CD8-positive, alpha-beta memory T cell (primary cell): Measurements from ENCODE around the gene METTL8. TPM values are rescaled to one million over a fixed set of nuclear protein-coding genes. Genes with fewer than 3 reads are reported as not detected.

ENCODE experiments used
- CTCF ChIA-PET: fragments of 350-600 bp; sonication (Branson Sonifier 250); formaldehyde crosslinking; loops from one replicate; lab custom pipeline; 2021; ENCODE audit warnings: antibody characterized with exemption; lab: Charles Lee
- POLR2A ChIA-PET: fragments of 350-600 bp; sonication (Branson Sonifier 250); formaldehyde crosslinking; loops from one replicate; lab custom pipeline; 2021; ENCODE audit warnings: antibody characterized with exemption; lab: Charles Lee
- DNase-seq, 5 donors: peaks; one replicate each; pipeline versions ENCODE4 v3.0.0 to v3.0.0-alpha.2; 2020 to 2022; ENCODE audit warnings: mixed read lengths in 1 of 5
- H3K27ac ChIP-seq: one replicate; pipeline ENCODE4 v1.7.0; 2013; ENCODE audit warnings: low read depth, mild to moderate bottlenecking, low read length, moderate library complexity
- H3K27me3 ChIP-seq: 2 replicates; pipeline ENCODE4 v1.7.0; 2013; ENCODE audit warnings: low read length, mild to moderate bottlenecking; ENCODE audit not compliant: insufficient read depth, poor library complexity, severe bottlenecking
- H3K36me3 ChIP-seq: 2 replicates; pipeline ENCODE4 v1.7.0; 2013; ENCODE audit warnings: mild to moderate bottlenecking, low read length, moderate library complexity; ENCODE audit not compliant: insufficient read depth
- H3K4me1 ChIP-seq: 2 replicates; pipeline ENCODE4 v1.7.0; 2013; ENCODE audit warnings: mild to moderate bottlenecking, low read length, moderate library complexity; ENCODE audit not compliant: insufficient read depth
- H3K4me3 ChIP-seq: 2 replicates; pipeline ENCODE4 v1.7.0; 2013; ENCODE audit warnings: mild to moderate bottlenecking, low read length
- H3K9me3 ChIP-seq: 2 replicates; pipeline ENCODE4 v1.7.0; 2013; ENCODE audit warnings: mild to moderate bottlenecking, low read length
- H3K27ac Mint-ChIP-seq, 8 donors: one replicate each; pipeline ENCODE4 v1.8.0; 2020 to 2021; ENCODE audit warnings: mixed read lengths in 8 of 8, mild to moderate bottlenecking in 6 of 8, inconsistent platforms in 3 of 8, moderate library complexity in 3 of 8
- H3K27me3 Mint-ChIP-seq, 2 donors: one replicate each; pipeline ENCODE4 v1.8.0; 2020 to 2021; ENCODE audit warnings: mixed read lengths in 2 of 2, mild to moderate bottlenecking in 1 of 2, moderate library complexity in 1 of 2
- H3K36me3 Mint-ChIP-seq, 3 donors: one replicate each; pipeline ENCODE4 v1.8.0; 2020 to 2021; ENCODE audit warnings: mixed read lengths in 3 of 3, inconsistent platforms in 1 of 3, mild to moderate bottlenecking in 1 of 3
- H3K4me1 Mint-ChIP-seq, 3 donors: one replicate each; pipeline ENCODE4 v1.8.0; 2020 to 2021; ENCODE audit warnings: mixed read lengths in 3 of 3, inconsistent platforms in 1 of 3, mild to moderate bottlenecking in 1 of 3
- H3K4me3 Mint-ChIP-seq, 7 donors: one replicate each; pipeline ENCODE4 v1.8.0; 2020 to 2021; ENCODE audit warnings: mixed read lengths in 7 of 7, mild to moderate bottlenecking in 6 of 7, moderate library complexity in 4 of 7, inconsistent platforms in 2 of 7
- H3K9me3 Mint-ChIP-seq, 5 donors: one replicate each; pipeline ENCODE4 v1.8.0; 2020 to 2022; ENCODE audit warnings: mixed read lengths in 5 of 5, mild to moderate bottlenecking in 3 of 5, moderate library complexity in 2 of 5, inconsistent platforms in 1 of 5
- polyA plus RNA-seq: library from polyadenylated mRNA; unstranded; fragments of 300-500 nt; fragmentation: Illumina TruSeq; gene quantifications from one replicate; pipeline ENCODE4 v1.2.3, GENCODE V29; 2021
- total RNA-seq, 2 experiments: library from RNA; stranded (reverse); gene quantifications; one replicate each; pipeline ENCODE4 v1.2.3, GENCODE V29; 2021

The METTL8 gene
- total and polyA plus RNA-seq, 3 experiments from 2014 or later = 16.6 to 50.5 (median 46.0) TPM

DNA sequence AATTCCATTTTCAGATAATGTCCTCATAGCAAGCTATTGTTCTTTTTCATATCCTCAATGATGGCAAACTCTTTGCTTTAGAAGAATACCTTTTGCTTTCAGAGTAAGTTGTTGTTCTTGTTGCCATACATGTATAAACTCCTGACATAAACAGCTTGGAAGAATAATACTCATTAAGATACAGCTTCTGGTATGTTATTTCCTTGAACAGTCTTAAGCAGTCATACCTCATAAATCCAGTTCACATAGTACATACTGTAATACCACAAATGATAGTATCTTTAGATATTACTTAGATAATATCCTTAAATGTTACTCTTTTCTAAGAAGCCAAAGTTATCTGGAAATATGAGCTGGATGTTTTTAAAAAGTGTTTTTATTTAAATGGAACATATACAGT lies 23.2 kb downstream of the METTL8 start:
- no peak overlapping the region for H3K4me3 ChIP-seq
- no peaks in the 10 kb centered on the region for H3K36me3 ChIP-seq
- Mint-ChIP-seq H3K9me3 (no peaks in the 10 kb centered on the region), H3K36me3 (peaks cover 0 to 3% (median 0%) of the 10 kb centered on the region in 3 donors), H3K4me1 (peaks cover 20 to 40% (median 38%) of the 10 kb centered on the region in 3 donors), H3K27me3 (no peaks in the 10 kb centered on the region), H3K27ac (peak overlapping the region in 2 of 8 donors; percentile 48 to 68), H3K4me3 (no peak overlapping the region)
- CTCF ChIA-PET = interaction anchor here (1.2 to 2.2 kb wide), 2 partner anchors 324 to 482 kb away, joined by 4 to 9 read pairs; partner anchors contain the start of gene GORASP2
- no peaks in the 10 kb centered on the region for H3K9me3 ChIP-seq
- no peak overlapping the region for H3K27ac ChIP-seq
- POLR2A ChIA-PET = no interaction called here
- DNase-seq = no peak
- no peaks in the 10 kb centered on the region for H3K27me3 ChIP-seq
- no peaks in the 10 kb centered on the region for H3K4me1 ChIP-seq

DNA sequence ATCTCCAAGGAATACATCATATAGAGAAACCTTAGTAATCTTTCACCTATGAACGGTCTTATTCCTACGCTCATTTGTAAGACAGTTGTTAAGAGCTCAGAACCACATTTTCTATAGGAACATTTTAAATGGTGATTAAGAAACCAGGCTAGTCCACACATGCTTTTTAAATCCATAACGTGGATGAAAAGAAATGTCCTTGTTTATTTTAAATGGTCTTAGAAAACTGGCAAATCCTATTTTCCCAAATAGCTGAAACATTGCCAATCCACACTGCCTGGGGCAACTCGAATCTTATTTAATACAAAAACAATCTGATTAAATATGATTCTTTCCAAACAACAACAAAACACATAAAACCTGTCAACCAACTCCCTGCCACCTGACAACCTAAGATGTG lies 23.7 kb downstream of the METTL8 start:
- Mint-ChIP-seq H3K27ac (peak overlapping the region in 2 of 8 donors; percentile 48 to 68), H3K36me3 (peaks cover 0 to 3% (median 0%) of the 10 kb centered on the region in 3 donors), H3K4me1 (peaks cover 24 to 44% (median 40%) of the 10 kb centered on the region in 3 donors), H3K27me3 (no peaks in the 10 kb centered on the region), H3K4me3 (no peak overlapping the region), H3K9me3 (no peaks in the 10 kb centered on the region)
- Histone ChIP-seq H3K4me3 (no peak overlapping the region), H3K27me3 (no peaks in the 10 kb centered on the region), H3K36me3 (no peaks in the 10 kb centered on the region), H3K9me3 (no peaks in the 10 kb centered on the region), H3K27ac (no peak overlapping the region), H3K4me1 (no peaks in the 10 kb centered on the region)
- ChIA-PET CTCF (interaction anchor here (1.2 to 2.2 kb wide), 2 partner anchors 323 to 481 kb away, joined by 4 to 9 read pairs; partner anchors contain the start of gene GORASP2), POLR2A (no interaction called here)
- no peak for DNase-seq

DNA sequence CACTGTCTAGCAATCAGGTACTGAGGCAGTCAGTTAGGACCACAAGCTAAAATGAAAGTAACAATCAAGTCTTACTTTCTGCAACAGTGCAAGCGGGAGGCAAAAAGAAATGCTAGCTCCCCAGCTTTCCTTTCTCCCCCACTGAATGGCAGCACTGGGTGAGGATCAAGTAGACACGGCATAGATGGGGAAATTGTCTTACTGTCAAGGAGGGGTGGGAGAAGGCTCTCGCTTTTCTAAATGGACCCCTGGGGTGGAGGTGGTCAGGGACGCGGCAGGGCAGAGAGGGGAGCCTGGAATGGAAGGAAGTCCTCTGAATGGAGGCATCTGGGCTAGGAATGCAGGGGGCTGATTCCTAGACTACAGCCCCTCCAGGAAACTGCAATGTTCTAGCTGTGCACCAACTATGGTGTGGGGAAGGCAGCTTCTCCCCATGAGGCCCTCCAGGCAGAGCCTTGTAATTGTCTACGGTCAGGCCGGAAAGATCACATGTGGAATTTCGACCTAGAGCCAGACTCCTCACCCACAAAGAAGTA lies 24.3 kb downstream of the METTL8 start:
- Mint-ChIP-seq H3K4me1 (peaks cover 29 to 49% (median 37%) of the 10 kb centered on the region in 3 donors), H3K27me3 (no peaks in the 10 kb centered on the region), H3K9me3 (no peaks in the 10 kb centered on the region), H3K36me3 (peaks cover 0 to 2% (median 2%) of the 10 kb centered on the region in 3 donors), H3K4me3 (peak overlapping the region; percentile 27 to 87 (median 82)), H3K27ac (peak overlapping the region in 7 of 8 donors; percentile 43 to 83 (median 76))
- no peaks in the 10 kb centered on the region for H3K4me1 ChIP-seq
- no peak overlapping the region for H3K27ac ChIP-seq
- ChIA-PET CTCF (interaction anchor here (0.7 to 2.2 kb wide), 2 partner anchors 250 to 481 kb away, joined by 3 to 9 read pairs; partner anchors contain the start of gene GORASP2), POLR2A (no interaction called here)
- no peaks in the 10 kb centered on the region for H3K9me3 ChIP-seq
- no peaks in the 10 kb centered on the region for H3K36me3 ChIP-seq
- H3K4me3 ChIP-seq = no peak overlapping the region
- no peaks in the 10 kb centered on the region for H3K27me3 ChIP-seq
- no peak for DNase-seq

DNA sequence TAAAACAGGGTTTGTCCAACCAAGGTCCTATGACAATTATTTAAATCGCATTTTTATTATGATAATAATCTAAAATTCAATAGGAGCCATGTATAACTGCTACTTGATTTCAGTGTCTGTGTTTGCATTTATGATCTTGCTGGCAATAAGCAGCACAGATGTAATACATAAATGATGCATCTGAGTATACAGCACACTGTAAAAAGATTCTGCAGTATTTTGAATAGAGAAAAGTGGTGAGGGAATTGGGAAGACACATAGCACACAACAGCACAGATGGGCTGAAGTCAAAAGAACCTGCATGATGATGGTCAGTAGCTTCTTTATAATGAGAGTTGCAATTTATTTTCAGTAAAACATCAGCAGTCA lies 26.1 kb downstream of the METTL8 start:
- Histone ChIP-seq H3K4me1 (no peaks in the 10 kb centered on the region), H3K36me3 (no peaks in the 10 kb centered on the region), H3K27me3 (no peaks in the 10 kb centered on the region), H3K4me3 (no peak overlapping the region), H3K27ac (no peak overlapping the region), H3K9me3 (no peaks in the 10 kb centered on the region)
- peaks cover 29 to 57% (median 37%) of the 10 kb centered on the region in 3 donors for H3K4me1 Mint-ChIP-seq
- no peaks in the 10 kb centered on the region for H3K27me3 Mint-ChIP-seq
- ChIA-PET POLR2A (no interaction called here), CTCF (interaction anchor here (0.6 to 1.8 kb wide), 2 partner anchors 9 to 10 kb away, joined by 3 to 4 read pairs; no protein-coding TSS in a partner anchor)
- H3K4me3 Mint-ChIP-seq = no peak overlapping the region
- no peaks in the 10 kb centered on the region for H3K9me3 Mint-ChIP-seq
- no peak overlapping the region for H3K27ac Mint-ChIP-seq
- peaks cover 0 to 2% (median 0%) of the 10 kb centered on the region in 3 donors for H3K36me3 Mint-ChIP-seq
- DNase-seq = no peak

DNA sequence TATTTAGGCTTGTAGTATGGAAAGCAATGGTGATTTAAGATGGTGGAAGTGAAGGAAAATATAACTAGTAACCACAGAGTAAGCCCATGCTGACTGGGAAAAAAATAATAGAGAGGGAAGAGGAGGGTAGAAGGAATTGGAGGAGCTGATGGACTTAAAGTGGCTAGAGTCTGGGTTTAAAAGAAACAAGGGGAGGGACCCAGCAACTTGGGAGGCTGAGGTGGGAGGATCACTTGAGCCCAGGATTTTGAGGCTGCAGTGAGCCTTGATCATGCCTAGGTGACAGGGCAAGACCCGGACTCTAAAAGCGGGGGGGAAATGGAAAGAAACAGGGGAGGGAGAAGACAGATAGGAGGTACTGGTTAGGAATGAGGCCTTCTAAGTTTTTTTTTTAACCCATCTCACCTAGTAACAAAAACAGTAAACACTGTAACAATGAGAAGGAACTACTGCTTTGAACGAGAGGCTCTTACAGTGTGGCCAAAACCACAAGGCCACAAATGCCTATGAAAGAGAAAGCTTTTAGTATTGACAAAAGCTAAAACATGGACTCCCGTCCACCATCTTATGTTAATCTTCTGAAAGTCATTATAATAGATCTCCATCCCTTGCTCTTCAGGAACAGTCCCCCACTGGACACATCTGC lies 26.6 kb downstream of the METTL8 start:
- Histone ChIP-seq H3K27ac (no peak overlapping the region), H3K4me1 (no peaks in the 10 kb centered on the region), H3K36me3 (no peaks in the 10 kb centered on the region), H3K9me3 (no peaks in the 10 kb centered on the region), H3K4me3 (no peak overlapping the region), H3K27me3 (no peaks in the 10 kb centered on the region)
- peaks cover 0 to 2% (median 0%) of the 10 kb centered on the region in 5 donors for H3K9me3 Mint-ChIP-seq
- H3K4me3 Mint-ChIP-seq = peak overlapping the region in 1 of 7 donors; percentile 1
- H3K27me3 Mint-ChIP-seq = no peaks in the 10 kb centered on the region
- ChIA-PET CTCF (interaction anchor here (1.8 kb wide), 1 partner anchor 9 kb away, joined by 4 read pairs; no protein-coding TSS in a partner anchor), POLR2A (no interaction called here)
- no peak for DNase-seq
- peaks cover 0 to 3% (median 2%) of the 10 kb centered on the region in 3 donors for H3K36me3 Mint-ChIP-seq
- peak overlapping the region in 3 of 8 donors; percentile 2 to 48 (median 14) for H3K27ac Mint-ChIP-seq
- H3K4me1 Mint-ChIP-seq = peaks cover 29 to 57% (median 37%) of the 10 kb centered on the region in 3 donors

DNA sequence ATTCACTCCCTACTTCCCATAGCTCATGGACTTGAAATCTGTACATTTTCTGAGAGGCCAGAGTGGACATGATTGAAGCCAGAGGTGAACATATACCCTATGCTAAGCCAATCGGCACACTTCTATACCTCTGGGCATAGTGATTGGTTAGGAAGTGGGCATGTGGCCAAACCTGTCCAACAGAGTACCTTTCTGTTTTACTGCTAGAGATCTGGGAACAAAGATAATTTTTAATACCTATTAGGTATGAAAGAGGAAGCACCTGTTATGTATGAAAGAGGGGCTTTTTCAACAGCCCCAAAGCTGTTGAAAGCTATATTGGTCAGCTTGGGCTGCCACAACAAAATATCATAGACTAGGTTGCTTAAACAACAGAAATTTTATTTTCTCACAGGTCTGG lies 27.7 kb downstream of the METTL8 start:
- Histone ChIP-seq H3K27ac (no peak overlapping the region), H3K36me3 (no peaks in the 10 kb centered on the region), H3K4me1 (no peaks in the 10 kb centered on the region), H3K27me3 (no peaks in the 10 kb centered on the region), H3K4me3 (no peak overlapping the region), H3K9me3 (no peaks in the 10 kb centered on the region)
- Mint-ChIP-seq H3K27me3 (no peaks in the 10 kb centered on the region), H3K36me3 (peaks cover 3 to 10% (median 4%) of the 10 kb centered on the region in 3 donors), H3K4me1 (peaks cover 29 to 56% (median 36%) of the 10 kb centered on the region in 3 donors), H3K4me3 (no peak overlapping the region), H3K9me3 (peaks cover 2 to 9% (median 4%) of the 10 kb centered on the region in 5 donors), H3K27ac (no peak overlapping the region)
- DNase-seq = no peak
- ChIA-PET CTCF (no interaction called here), POLR2A (no interaction called here)

DNA sequence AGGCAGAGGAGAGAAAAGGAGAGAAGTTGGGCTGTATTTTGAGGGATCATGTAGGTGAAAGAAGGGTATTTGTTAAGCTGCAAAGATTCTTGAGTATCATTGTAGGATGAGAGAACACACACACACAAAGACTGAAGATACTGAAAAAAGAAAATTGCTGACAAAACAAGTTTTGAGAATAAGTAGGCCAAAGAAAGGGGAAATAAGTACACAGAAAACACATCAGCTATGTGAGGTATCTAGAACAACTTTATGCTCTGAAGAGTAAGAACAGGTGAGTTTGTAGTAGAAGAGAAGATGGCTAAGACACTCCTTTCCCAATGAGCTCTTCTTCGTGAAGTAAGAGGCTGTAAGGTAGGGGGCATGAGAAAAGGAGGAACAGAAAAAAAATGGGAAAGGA lies 28.2 kb downstream of the METTL8 start:
- Mint-ChIP-seq H3K9me3 (peaks cover 2 to 9% (median 4%) of the 10 kb centered on the region in 5 donors), H3K27me3 (no peaks in the 10 kb centered on the region), H3K36me3 (peaks cover 3 to 10% (median 4%) of the 10 kb centered on the region in 3 donors), H3K4me1 (peaks cover 29 to 51% (median 31%) of the 10 kb centered on the region in 3 donors), H3K4me3 (no peak overlapping the region), H3K27ac (peak overlapping the region in 4 of 8 donors; percentile 4 to 72 (median 17))
- Histone ChIP-seq H3K4me1 (no peaks in the 10 kb centered on the region), H3K36me3 (no peaks in the 10 kb centered on the region), H3K27ac (no peak overlapping the region), H3K4me3 (no peak overlapping the region), H3K27me3 (no peaks in the 10 kb centered on the region), H3K9me3 (no peaks in the 10 kb centered on the region)
- ChIA-PET POLR2A (no interaction called here), CTCF (no interaction called here)
- DNase-seq = no peak

DNA sequence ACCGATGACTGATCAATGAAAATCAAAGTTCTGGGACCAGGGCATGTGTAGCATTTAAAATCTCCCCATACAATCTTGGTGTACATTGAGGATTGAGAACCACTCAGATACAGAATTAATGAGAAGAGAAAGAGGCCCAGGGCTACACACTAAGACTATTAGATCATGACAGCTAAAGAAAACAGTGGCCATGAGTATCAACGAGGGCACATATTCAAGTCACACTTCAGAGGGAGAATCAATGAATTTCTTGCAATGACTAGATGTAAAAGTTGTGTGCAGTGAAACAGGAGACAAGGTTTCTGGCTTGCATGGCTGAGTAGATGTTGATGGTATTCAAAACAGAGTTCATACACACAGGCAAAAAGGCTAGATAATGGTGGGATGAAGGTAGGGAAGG lies 29.1 kb downstream of the METTL8 start:
- H3K4me3 Mint-ChIP-seq = no peak overlapping the region
- peaks cover 25 to 43% (median 29%) of the 10 kb centered on the region in 3 donors for H3K4me1 Mint-ChIP-seq
- H3K27me3 Mint-ChIP-seq = no peaks in the 10 kb centered on the region
- CTCF ChIA-PET = no interaction called here
- H3K4me1 ChIP-seq = no peaks in the 10 kb centered on the region
- no peak overlapping the region for H3K4me3 ChIP-seq
- H3K36me3 Mint-ChIP-seq = peaks cover 3 to 10% (median 4%) of the 10 kb centered on the region in 3 donors
- H3K27ac Mint-ChIP-seq = peak overlapping the region in 1 of 8 donors; percentile 23
- H3K27me3 ChIP-seq = no peaks in the 10 kb centered on the region
- H3K9me3 ChIP-seq = no peaks in the 10 kb centered on the region
- no peak for DNase-seq
- H3K27ac ChIP-seq = no peak overlapping the region
- POLR2A ChIA-PET = no interaction called here
- H3K9me3 Mint-ChIP-seq = peaks cover 2 to 9% (median 4%) of the 10 kb centered on the region in 5 donors
- no peaks in the 10 kb centered on the region for H3K36me3 ChIP-seq
